Small intestine (tissue), 7 donors: Measurements from ENCODE around the gene TJP3. TPM values are rescaled to one million over a fixed set of nuclear protein-coding genes. Genes with fewer than 3 reads are reported as not detected.

Experiments used
- DNase-seq, 2 donors: peaks; one replicate each; pipeline versions ENCODE4 v3.0.0 to v3.0.0-alpha.2; 2013
- FAIRE-seq: peaks from 2 replicates; lab custom pipeline; 2012; peaks lifted over from hg19 to GRCh38; lab: Jason Lieb, UNC
- H3K27ac ChIP-seq, 3 donors: one replicate each; pipeline ENCODE4 v1.5.1; 2013; ENCODE audit warnings: low read length in 2 of 3, mild to moderate bottlenecking in 2 of 3, control low read depth in 1 of 3, inconsistent platforms in 1 of 3, low read depth in 1 of 3, moderate library complexity in 1 of 3
- H3K27me3 ChIP-seq, 3 donors: one replicate each; pipeline ENCODE4 v1.6.1; 2013; ENCODE audit warnings: low read length in 3 of 3, inconsistent platforms in 1 of 3; ENCODE audit not compliant: control insufficient read depth in 3 of 3, insufficient read depth in 3 of 3
- H3K36me3 ChIP-seq, 3 donors: one replicate each; pipeline ENCODE4 v1.6.1; 2013; ENCODE audit warnings: low read length in 3 of 3, inconsistent platforms in 1 of 3, low read depth in 1 of 3, mild to moderate bottlenecking in 1 of 3, moderate library complexity in 1 of 3; ENCODE audit not compliant: control insufficient read depth in 3 of 3, insufficient read depth in 2 of 3
- H3K4me1 ChIP-seq, 3 donors: one replicate each; pipeline ENCODE4 v1.6.1; 2013; ENCODE audit warnings: low read length in 2 of 3, inconsistent platforms in 1 of 3, low read depth in 1 of 3, mild to moderate bottlenecking in 1 of 3, moderate library complexity in 1 of 3; ENCODE audit not compliant: control insufficient read depth in 3 of 3, insufficient read depth in 2 of 3
- H3K4me3 ChIP-seq, 3 donors: one replicate each; pipeline ENCODE4 v1.5.1; 2013; ENCODE audit warnings: low read length in 3 of 3, control low read depth in 1 of 3, inconsistent platforms in 1 of 3, low read depth in 1 of 3, mild to moderate bottlenecking in 1 of 3, moderate library complexity in 1 of 3
- H3K9me3 ChIP-seq, 2 donors: one replicate each; pipeline ENCODE4 v1.6.1; 2013; ENCODE audit warnings: low read depth in 1 of 2, low read length in 1 of 2; ENCODE audit not compliant: control insufficient read depth in 2 of 2, insufficient read depth in 1 of 2
- WGBS, 3 donors: extraction: QIAGEN DNeasy Blood & Tissue Kit; methylation state at CpG; one replicate each; pipeline ENCODE4 v1.1.7; 2013; 5-methylcytosine and 5-hydroxymethylcytosine counted together
- polyA plus RNA-seq, 4 donors: library from polyadenylated mRNA; stranded (reverse) in 3 of 4; unstranded in 1 of 4; fragments of 200-250 nt in 3 of 4; fragments of 120-200 nt in 1 of 4; gene quantifications; one replicate each; pipeline versions ENCODE4 v1.2.1 to v1.2.3, GENCODE V29; 2013
- donor health status: healthy with polysubstance abuse.
- donor health status: control.
- donor health status: control.
- donor health status: Bipolar disorder and iron deficiency.
- donor health status: healthy.

The TJP3 gene
- polyA plus RNA-seq, 4 donors, result 74.5 to 385 (median 188) TPM

GRCh38 chr19:3778104-3778867 lies 70.1 kb downstream of the TJP3 start:
- Histone ChIP-seq H3K27ac (no peak overlapping the region), H3K4me1 (no peaks in the 10 kb centered on the region), H3K27me3 (no peaks in the 10 kb centered on the region), H3K9me3 (peaks cover 0 to 22% of the 10 kb centered on the region in 2 donors), H3K4me3 (no peak overlapping the region), H3K36me3 (no peaks in the 10 kb centered on the region)
- 72 to 89% (median 85%) methylated on average over 28 to 37 of the region's 37 CpGs for WGBS, 3 donors
- DNase-seq (no peak), FAIRE-seq (no peak)

GRCh38 chr19:3778899-3779723 lies 70.9 kb downstream of the TJP3 start:
- H3K36me3 ChIP-seq, result no peaks in the 10 kb centered on the region
- FAIRE-seq (no peak), DNase-seq (no peak)
- H3K4me3 ChIP-seq, result no peak overlapping the region
- H3K9me3 ChIP-seq, result peaks cover 0 to 22% of the 10 kb centered on the region in 2 donors
- WGBS, 3 donors, result 63 to 74% (median 67%) methylated on average over 35 to 44 of the region's 44 CpGs
- peaks cover 0 to 2% (median 0%) of the 10 kb centered on the region in 3 donors for H3K27me3 ChIP-seq
- no peak overlapping the region for H3K27ac ChIP-seq
- H3K4me1 ChIP-seq, result no peaks in the 10 kb centered on the region

GRCh38 chr19:3780786-3781304 lies 72.7 kb downstream of the TJP3 start:
- H3K9me3 ChIP-seq, result peaks cover 0 to 22% of the 10 kb centered on the region in 2 donors
- H3K27ac ChIP-seq, result no peak overlapping the region
- 85 to 88% (median 87%) methylated on average over 9 of the region's 9 CpGs for WGBS, 3 donors
- peaks cover 5 to 16% (median 7%) of the 10 kb centered on the region in 3 donors for H3K27me3 ChIP-seq
- H3K4me3 ChIP-seq, result no peak overlapping the region
- FAIRE-seq (no peak), DNase-seq (peak in 1 of 2 donors; percentile 5)
- no peaks in the 10 kb centered on the region for H3K4me1 ChIP-seq
- no peaks in the 10 kb centered on the region for H3K36me3 ChIP-seq

GRCh38 chr19:3781603-3782002 lies 73.4 kb downstream of the TJP3 start:
- Histone ChIP-seq H3K36me3 (no peaks in the 10 kb centered on the region), H3K4me1 (no peaks in the 10 kb centered on the region), H3K27ac (no peak overlapping the region), H3K4me3 (no peak overlapping the region), H3K27me3 (peaks cover 7 to 19% (median 10%) of the 10 kb centered on the region in 3 donors), H3K9me3 (peaks cover 0 to 22% of the 10 kb centered on the region in 2 donors)
- FAIRE-seq, result no peak
- 98 to 100% (median 100%) methylated on average over 2 of the region's 2 CpGs for whole genome bisulfite sequencing, 3 donors
- DNase-seq, result no peak

- DNase-seq, result no peak
- Histone ChIP-seq H3K4me3 (no peak overlapping the region), H3K27me3 (peaks cover 7 to 24% (median 10%) of the 10 kb centered on the region in 3 donors), H3K9me3 (peaks cover 0 to 22% of the 10 kb centered on the region in 2 donors), H3K27ac (no peak overlapping the region), H3K36me3 (no peaks in the 10 kb centered on the region), H3K4me1 (no peaks in the 10 kb centered on the region)
- WGBS, 3 donors, result 92 to 100% (median 93%) methylated on average over 1 of the region's 1 CpG
- no peak for FAIRE-seq
Observed at GRCh38 chr19:3782330-3782729, 74.1 kb downstream of the TJP3 start.

GRCh38 chr19:3782903-3783302 lies 74.7 kb downstream of the TJP3 start:
- FAIRE-seq, result no peak
- no peak overlapping the region for H3K27ac ChIP-seq
- no peak for DNase-seq
- H3K9me3 ChIP-seq, result peaks cover 0 to 22% of the 10 kb centered on the region in 2 donors
- no peaks in the 10 kb centered on the region for H3K36me3 ChIP-seq
- no peaks in the 10 kb centered on the region for H3K4me1 ChIP-seq
- 85 to 95% (median 90%) methylated on average over 12 to 13 of the region's 13 CpGs for WGBS, 3 donors
- H3K27me3 ChIP-seq, result peaks cover 7 to 24% (median 10%) of the 10 kb centered on the region in 3 donors
- H3K4me3 ChIP-seq, result no peak overlapping the region

- H3K27ac ChIP-seq, result no peak overlapping the region
- H3K27me3 ChIP-seq, result peaks cover 7 to 24% (median 10%) of the 10 kb centered on the region in 3 donors
- H3K4me1 ChIP-seq, result no peaks in the 10 kb centered on the region
- WGBS, 3 donors, result 76 to 80% (median 77%) methylated on average over 45 to 49 of the region's 49 CpGs
- H3K4me3 ChIP-seq, result no peak overlapping the region
- peaks cover 0 to 22% of the 10 kb centered on the region in 2 donors for H3K9me3 ChIP-seq
- DNase-seq (no peak), FAIRE-seq (no peak)
- H3K36me3 ChIP-seq, result no peaks in the 10 kb centered on the region
Observed at GRCh38 chr19:3783660-3784584, 75.7 kb downstream of the TJP3 start.
